ENCODE measurements around the gene FDXACB1. TPM values are rescaled to one million over a fixed set of nuclear protein-coding genes. Genes with fewer than 3 reads are reported as not detected.
A peak's percentile ranks its signal among the peaks of the same experiment; 100 is the strongest.

The FDXACB1 gene
- total and polyA plus RNA-seq, 9 of the 15 experiments (the other 6 are each of a cell fraction or from before 2014, with no cell fraction given) = 3.2 to 7.5 (median 5.3) TPM

GRCh38 chr11:111909378-111909777 is 30.4 kb upstream of the FDXACB1 start (continued):
- TF ChIP-seq RBM15 (IDR thresholded peaks at IDR 0.05; ENCODE audit: insufficient read depth, low read length) = no peak
- TF ChIP-seq FOXK1 (CRISPR knock-in tag; IDR thresholded peaks at IDR 0.05; ENCODE audit: borderline replicate concordance) = no peak
- TF ChIP-seq SMARCE1 (IDR thresholded peaks at IDR 0.05) = peak; percentile 24; the same call in 1 of the 2 replicates
- TF ChIP-seq NR0B1 (IDR thresholded peaks at IDR 0.05; ENCODE audit: partially characterized antibody) = no peak
- peak; percentile 48 for TF ChIP-seq CBFA2T2 (conservative IDR thresholded peaks at IDR 0.05)
- TF ChIP-seq TCF3 (CRISPR knock-in tag; IDR thresholded peaks at IDR 0.05) = peak; percentile 66
- no peak for TF ChIP-seq ZNF583 (CRISPR knock-in tag; IDR thresholded peaks at IDR 0.05)
- peak; percentile 52; the same call in 1 of the 2 replicates for TF ChIP-seq DPF2 (IDR thresholded peaks at IDR 0.05)
- TF ChIP-seq ZNF165 (CRISPR knock-in tag; IDR thresholded peaks at IDR 0.05; ENCODE audit: borderline replicate concordance) = no peak
- 0 out of 2 replicates have a peak, but pooled peaks have one; percentile 9 for TF ChIP-seq EHMT2 (IDR thresholded peaks at IDR 0.05)
- TF ChIP-seq PHF21A (IDR thresholded peaks at IDR 0.05; ENCODE audit: borderline replicate concordance, low read depth) = no peak
- peak; percentile 34; the same call in 1 of the 2 replicates for TF ChIP-seq ARID1B (IDR thresholded peaks at IDR 0.05)
- TF ChIP-seq NFIC (IDR thresholded peaks at IDR 0.05) = no peak
- no peak for TF ChIP-seq CEBPB (tag; IDR thresholded peaks at IDR 0.05)

Measured in K562 (cell line).